GM12878 (cell line): ENCODE results near the gene SLMAP. TPM values are rescaled to one million over a fixed set of nuclear protein-coding genes. Genes with fewer than 3 reads are reported as not detected.

ENCODE experiments used
- ATAC-seq: fragments of 200-7000 bp; cut with Tn5 transposase; 3 replicates; pipeline ENCODE4 v1.9.1; 2020; ENCODE audit warnings: mild to moderate bottlenecking, moderate library complexity
- BruUV-seq: library from RNA; stranded (reverse); fragments of 400-500 nt; replicated peaks from 2 replicates; lab custom pipeline; 2021; lab: Mats Ljungman, UMichigan
- CTCF ChIA-PET: fragments of 300-600 bp; sonication (Branson Sonifier 250); formaldehyde crosslinking; extraction: SDS; loops from one replicate; lab custom pipeline; 2021; ENCODE audit warnings: inconsistent platforms; lab: Yijun Ruan, JAX
- POLR2A ChIA-PET: fragments of 350-600 bp; formaldehyde crosslinking; extraction: SDS; loops from one replicate; lab custom pipeline; 2021; ENCODE audit warnings: inconsistent platforms; lab: Charles Lee
- RAD21 ChIA-PET: fragments of 300-600 bp; sonication (Branson Sonifier 250); formaldehyde crosslinking; loops from one replicate; lab custom pipeline; 2023; ENCODE audit warnings: antibody characterized with exemption; ENCODE audit not compliant: unreplicated experiment; lab: Charles Lee
- SMC1A ChIA-PET: fragments of 300-600 bp; sonication (Branson Sonifier 250); formaldehyde crosslinking; loops from one replicate; lab custom pipeline; 2023; ENCODE audit not compliant: unreplicated experiment, uncharacterized antibody; lab: Charles Lee
- DNase-seq: peaks from one replicate; pipeline ENCODE4 v3.0.0-alpha.2; 2011; ENCODE audit warnings: low read depth, low spot score
- FAIRE-seq: peaks from 3 replicates; lab custom pipeline; 2011; peaks lifted over from hg19 to GRCh38; lab: Jason Lieb, UNC
- H2AFZ ChIP-seq: 2 replicates; pipeline ENCODE4 v1.6.0; 2011; ENCODE audit warnings: low read depth, low read length, control low read depth; ENCODE audit not compliant: control insufficient read depth
- H3K27ac ChIP-seq: 2 replicates; pipeline ENCODE4 v1.5.1; 2011; ENCODE audit warnings: control low read depth; ENCODE audit not compliant: control insufficient read depth, insufficient read depth
- H3K27me3 ChIP-seq, 2 experiments: replicated peaks in 1 of 2; 2 replicates each; pipeline versions ENCODE4 v1.6.0 to v1.6.1; 2011; ENCODE audit warnings: low read length in 1 of 2; ENCODE audit not compliant: control insufficient read depth in 2 of 2, insufficient read depth in 2 of 2
- H3K36me3 ChIP-seq, 2 experiments: 2 replicates each; pipeline ENCODE4 v1.5.1; 2011; ENCODE audit warnings: low read length in 1 of 2; ENCODE audit not compliant: control insufficient read depth in 2 of 2, insufficient read depth in 2 of 2
- H3K4me1 ChIP-seq: 2 replicates; pipeline ENCODE4 v1.6.1; 2011; ENCODE audit warnings: mild to moderate bottlenecking, low read length, moderate library complexity, mixed read lengths; ENCODE audit not compliant: control insufficient read depth, insufficient read depth
- H3K4me2 ChIP-seq: 2 replicates; pipeline ENCODE4 v1.6.0; 2011; ENCODE audit warnings: control low read depth; ENCODE audit not compliant: control insufficient read depth, insufficient read depth
- H3K4me3 ChIP-seq: fragments of 200-600 bp; sonication (generic); 2 replicates; pipeline ENCODE4 v1.5.1; 2016
- H3K79me2 ChIP-seq: 2 replicates; pipeline ENCODE4 v1.6.0; 2011; ENCODE audit warnings: low read length; ENCODE audit not compliant: control insufficient read depth, insufficient read depth
- H3K9ac ChIP-seq: 2 replicates; pipeline ENCODE4 v1.8.0; 2011; ENCODE audit warnings: low read length, control low read depth, mixed read lengths; ENCODE audit not compliant: control insufficient read depth, insufficient read depth
- H3K9me3 ChIP-seq: replicated peaks from 3 replicates; pipeline ENCODE4 v1.5.1; 2011; ENCODE audit warnings: mild to moderate bottlenecking, low read length; ENCODE audit not compliant: control insufficient read depth, insufficient read depth
- H4K20me1 ChIP-seq: 2 replicates; pipeline ENCODE4 v1.6.0; 2011; ENCODE audit not compliant: control insufficient read depth, insufficient read depth
- CEBPZ ChIP-seq: fragments of 150-350 bp; IDR thresholded peaks from 2 replicates; pipeline ENCODE4 v1.6.1; 2016; ENCODE audit warnings: low read depth, low read length
- ETV6 ChIP-seq, 2 experiments: fragments of 450-650 bp in 1 of 2; IDR thresholded peaks in 1 of 2; conservative IDR thresholded peaks in 1 of 2; 2 replicates each; pipeline ENCODE4 v1.6.1; 2014; ENCODE audit warnings: antibody characterized with exemption in 1 of 2, borderline replicate concordance in 1 of 2, low read depth in 1 of 2, mild to moderate bottlenecking in 1 of 2, moderate library complexity in 1 of 2
- JUNB ChIP-seq: IDR thresholded peaks from 2 replicates; pipeline ENCODE4 v1.6.1; 2016; ENCODE audit warnings: antibody characterized with exemption, mild to moderate bottlenecking
- JUND ChIP-seq: IDR thresholded peaks from 2 replicates; pipeline ENCODE4 v1.6.1; 2012; ENCODE audit warnings: low read depth, mild to moderate bottlenecking, low read length, improper control_type of control experiment, moderate library complexity
- PAX5 ChIP-seq: IDR thresholded peaks from 2 replicates; pipeline ENCODE4 v1.6.1; 2011; ENCODE audit warnings: low read depth, low read length, borderline replicate concordance
- POU2F2 ChIP-seq: IDR thresholded peaks from 3 replicates; pipeline ENCODE4 v1.6.1; 2011; ENCODE audit warnings: low read depth, mild to moderate bottlenecking, low read length, borderline replicate concordance
- RB1 ChIP-seq: fragments of 450-650 bp; formaldehyde crosslinking; IDR thresholded peaks from 2 replicates; pipeline ENCODE4 v1.6.1; 2017; ENCODE audit warnings: mild to moderate bottlenecking, borderline replicate concordance
- RELB ChIP-seq: fragments of 450-650 bp; IDR thresholded peaks from 2 replicates; pipeline ENCODE4 v1.6.1; 2017; ENCODE audit warnings: low read depth, mild to moderate bottlenecking, moderate library complexity
- SMC3 ChIP-seq: IDR thresholded peaks from 2 replicates; pipeline ENCODE4 v1.6.1; 2011; ENCODE audit warnings: low read length, improper control_type of control experiment, borderline replicate concordance
- SREBF1 ChIP-seq: IDR thresholded peaks from 2 replicates; pipeline ENCODE4 v1.6.1; 2012; ENCODE audit warnings: mild to moderate bottlenecking, low read length
- SREBF2 ChIP-seq: IDR thresholded peaks from 2 replicates; pipeline ENCODE4 v1.6.1; 2012; ENCODE audit warnings: mild to moderate bottlenecking, low read length
- SUZ12 ChIP-seq: fragments of 200-600 bp; sonication (generic); IDR thresholded peaks from one replicate; pipeline ENCODE4 v1.6.1; 2018; ENCODE audit warnings: antibody characterized with exemption, mild to moderate bottlenecking; ENCODE audit not compliant: unreplicated experiment
- TCF12 ChIP-seq: IDR thresholded peaks from 2 replicates; pipeline ENCODE4 v1.6.1; 2011; ENCODE audit warnings: low read depth, mild to moderate bottlenecking, low read length
- WRNIP1 ChIP-seq: IDR thresholded peaks from 2 replicates; pipeline ENCODE4 v1.6.1; 2011; ENCODE audit warnings: low read depth, low read length, improper control_type of control experiment, borderline replicate concordance
- WGBS: methylation state at CpG from one replicate; pipeline ENCODE4 v1.1.6; 2016; ENCODE audit warnings: low lambda C conversion rate; ENCODE audit not compliant: insufficient replicate concordance, insufficient coverage; ENCODE audit errors: missing lambda C conversion rate; 5-methylcytosine and 5-hydroxymethylcytosine counted together
- in situ Hi-C: fragments of 300-500 bp; cut with MboI; formaldehyde crosslinking; loops from 9 replicates; pipeline ENCODE4 v1.14.3; 2018; ENCODE audit warnings: mixed read lengths
- intact Hi-C: fragments of 100-400 bp; cut with micrococcal nuclease; formaldehyde crosslinking; loops from one replicate; pipeline ENCODE4 v1.14.2; 2022; ENCODE audit not compliant: unreplicated experiment
- polyA plus RNA-seq, 11 experiments: library from polyadenylated mRNA; depleted of rRNA in 4 of 11; unstranded in 6 of 11; stranded (reverse) in 5 of 11; fragments of >200 nt; fragmentation: Nextera tagmentation in 4 of 11; fragmentation: Illumina TruSeq in 1 of 11; extraction: Ambion mirVana in 4 of 11; extraction: Trizol in 1 of 11; gene quantifications; 1 replicate in 1 of 11; 2 replicates in 10 of 11; pipeline versions ENCODE4 v1.2.1 to v1.2.3, GENCODE V29; 2011 to 2016; ENCODE audit warnings: inconsistent platforms in 2 of 11, missing spikeins in 2 of 11, low read depth in 1 of 11
- total RNA-seq, 4 experiments: library from RNA; depleted of rRNA in 3 of 4; stranded (reverse); fragments of >200 nt in 3 of 4; fragmentation: Illumina TruSeq in 1 of 4; extraction: Trizol in 1 of 4; gene quantifications; 2 replicates each; pipeline versions ENCODE4 v1.2.1 to v1.2.3, GENCODE V29; 2013 to 2021

The SLMAP gene
- total and polyA plus RNA-seq, 10 of the 15 experiments (the other 5 are each of a cell fraction or from before 2014, with no cell fraction given), result 8.3 to 43.8 (median 26.4) TPM

GRCh38 chr3:57706462-57706861, 49.6 kb upstream of the SLMAP start:
- WGBS, result 4% methylated on average over 3 of the region's 3 CpGs
- no TSS peak for BruUV-seq
- POLR2A ChIA-PET, result no interaction called here
- SMC1A ChIA-PET, result no interaction called here
- Histone ChIP-seq H3K79me2 (no peaks in the 10 kb centered on the region), H3K36me3 (no peaks in the 10 kb centered on the region), H3K4me2 (no peak overlapping the region), H3K27me3 (peaks cover 0 to 2% of the 10 kb centered on the region in 2 experiments; a peak in 1 of 4 replicates), H2AFZ (no peak overlapping the region), H3K4me1 (no peaks in the 10 kb centered on the region), H3K4me3 (no peak overlapping the region), H4K20me1 (no peaks in the 10 kb centered on the region), H3K9ac (no peak overlapping the region), H3K9me3 (no peaks in the 10 kb centered on the region)
- RAD21 ChIA-PET, result no interaction called here
- FAIRE-seq (no peak), DNase-seq (no peak), ATAC-seq (no peak)
- in situ Hi-C loops, result no loop called here
- CTCF ChIA-PET, result no interaction called here
- TF ChIP-seq SUZ12 (no peak), POU2F2 (no peak), JUNB (peak; percentile 65)
- TF ChIP-seq, all 136 proteins: peak for 1
- no peak overlapping the region for H3K27ac ChIP-seq
- intact Hi-C loops, result no loop called here

- no peak overlapping the region for H3K9ac ChIP-seq
- ChIA-PET RAD21 (no interaction called here), CTCF (interaction anchor here (1.4 kb wide), 1 partner anchor 14 kb away, joined by 4 read pairs; no protein-coding TSS in a partner anchor), POLR2A (no interaction called here), SMC1A (interaction anchor here (1.0 kb wide), 1 partner anchor 11 kb away, joined by 5 read pairs; no protein-coding TSS in a partner anchor)
- H3K9me3 ChIP-seq, result no peaks in the 10 kb centered on the region
- no peak overlapping the region for H3K4me2 ChIP-seq
- no peaks in the 10 kb centered on the region for H3K4me1 ChIP-seq
- H2AFZ ChIP-seq, result no peak overlapping the region
- no TSS peak for BruUV-seq
- no peak overlapping the region for H3K27ac ChIP-seq
- FAIRE-seq, result peak; percentile 47
- no peaks in the 10 kb centered on the region for H3K36me3 ChIP-seq
- H3K4me3 ChIP-seq, result no peak overlapping the region
- in situ Hi-C loops (no loop called here), intact Hi-C loops (no loop called here)
- DNase-seq, result no peak
- peaks cover 0 to 2% of the 10 kb centered on the region in 2 experiments; a peak in 1 of 4 replicates for H3K27me3 ChIP-seq
- no peaks in the 10 kb centered on the region for H4K20me1 ChIP-seq
- 49% methylated on average over 2 of the region's 2 CpGs for WGBS
- no peak for ATAC-seq
- H3K79me2 ChIP-seq, result no peaks in the 10 kb centered on the region
- no peak for TF ChIP-seq SREBF2
- TF ChIP-seq ETV6 (conservative IDR thresholded peaks at IDR 0.05 in 1 of 2, IDR thresholded peaks at IDR 0.05 in 1 of 2; ENCODE audit: borderline replicate concordance in 1 of 2, low read depth in 1 of 2), result no peak
- TF ChIP-seq SMC3, result no peak
- no peak for TF ChIP-seq CEBPZ
- no peak for TF ChIP-seq PAX5
- TF ChIP-seq TCF12, result no peak
- TF ChIP-seq RB1, result no peak
- TF ChIP-seq RELB, result no peak
- TF ChIP-seq SREBF1, result no peak
- no peak for TF ChIP-seq JUND
- TF ChIP-seq WRNIP1, result no peak
Observed at GRCh38 chr3:57709031-57709430, 47.1 kb upstream of the SLMAP start.
